Measurements from ENCODE around the gene GP5.

GP5 gene

DNA sequence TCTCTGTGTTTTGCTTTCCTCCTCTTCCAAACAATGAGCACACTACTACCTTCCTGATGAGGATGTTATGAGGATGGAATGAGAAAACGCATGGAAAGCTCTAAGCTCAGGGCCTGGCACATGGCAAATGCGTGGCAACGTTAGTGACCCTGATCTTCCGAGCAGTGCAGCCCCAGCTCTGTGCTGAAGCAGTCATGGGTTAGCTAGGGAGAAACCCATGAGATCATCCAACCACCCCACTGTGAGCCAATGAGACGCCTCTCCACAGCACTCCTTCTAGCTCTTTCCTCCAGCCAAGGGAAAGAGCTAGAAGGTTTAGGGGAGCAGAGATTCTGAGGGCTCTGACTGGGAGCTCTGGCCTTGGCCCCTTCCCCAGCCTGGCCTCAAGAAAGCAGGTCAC lies 52.4 kb downstream of the GP5 start:
- no peak for DNase-seq (ENCODE audit: low spot score)
- H3K27ac ChIP-seq: no peak overlapping the region
- CTCF ChIA-PET: interaction anchor here (0.6 to 1.5 kb wide), 3 partner anchors 10 to 681 kb away, joined by 4 to 6 read pairs (median 4); partner anchors contain the start of gene GP5
- POLR2A ChIA-PET (ENCODE audit: low non-redundant PET): no interaction called here
- TF ChIP-seq, protein P1, sequence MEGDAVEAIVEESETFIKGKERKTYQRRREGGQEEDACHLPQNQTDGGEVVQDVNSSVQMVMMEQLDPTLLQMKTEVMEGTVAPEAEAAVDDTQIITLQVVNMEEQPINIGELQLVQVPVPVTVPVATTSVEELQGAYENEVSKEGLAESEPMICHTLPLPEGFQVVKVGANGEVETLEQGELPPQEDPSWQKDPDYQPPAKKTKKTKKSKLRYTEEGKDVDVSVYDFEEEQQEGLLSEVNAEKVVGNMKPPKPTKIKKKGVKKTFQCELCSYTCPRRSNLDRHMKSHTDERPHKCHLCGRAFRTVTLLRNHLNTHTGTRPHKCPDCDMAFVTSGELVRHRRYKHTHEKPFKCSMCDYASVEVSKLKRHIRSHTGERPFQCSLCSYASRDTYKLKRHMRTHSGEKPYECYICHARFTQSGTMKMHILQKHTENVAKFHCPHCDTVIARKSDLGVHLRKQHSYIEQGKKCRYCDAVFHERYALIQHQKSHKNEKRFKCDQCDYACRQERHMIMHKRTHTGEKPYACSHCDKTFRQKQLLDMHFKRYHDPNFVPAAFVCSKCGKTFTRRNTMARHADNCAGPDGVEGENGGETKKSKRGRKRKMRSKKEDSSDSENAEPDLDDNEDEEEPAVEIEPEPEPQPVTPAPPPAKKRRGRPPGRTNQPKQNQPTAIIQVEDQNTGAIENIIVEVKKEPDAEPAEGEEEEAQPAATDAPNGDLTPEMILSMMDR (conservative IDR thresholded peaks at IDR 0.05; ENCODE audit: low read depth): no peak

DNA sequence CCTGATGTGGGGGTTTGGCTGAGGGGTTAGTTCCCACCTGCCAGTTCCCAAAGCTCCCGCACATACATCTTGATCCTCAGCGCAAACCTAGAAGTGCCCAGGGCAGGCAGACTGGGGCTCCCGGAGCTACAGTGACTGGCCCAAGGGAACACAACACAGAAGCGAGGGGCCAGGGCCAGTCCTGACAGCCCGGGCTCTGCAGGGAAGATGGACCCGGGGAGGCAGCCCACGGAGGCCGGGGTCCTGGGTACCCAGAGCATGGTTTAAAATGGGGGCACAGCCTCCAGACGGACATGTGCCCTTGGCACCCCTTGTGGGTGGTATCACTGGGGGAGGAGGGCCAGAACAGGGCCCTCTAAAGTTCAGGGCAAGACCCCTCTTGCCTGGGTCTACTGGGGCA lies 53.0 kb downstream of the GP5 start:
- ChIA-PET CTCF (interaction anchor here (0.6 to 2.2 kb wide), 5 partner anchors 9 to 680 kb away, joined by 3 to 19 read pairs (median 4); partner anchors contain the start of gene GP5), POLR2A (ENCODE audit: low non-redundant PET) (no interaction called here)
- TF ChIP-seq, protein P1 (conservative IDR thresholded peaks at IDR 0.05; ENCODE audit: low read depth): no peak
- H3K27ac ChIP-seq: no peak overlapping the region
- DNase-seq (ENCODE audit: low spot score): no peak

Data from RWPE1 (cell line).